ENCODE measurements around the gene CMTM6.

The CMTM6 gene

DNA sequence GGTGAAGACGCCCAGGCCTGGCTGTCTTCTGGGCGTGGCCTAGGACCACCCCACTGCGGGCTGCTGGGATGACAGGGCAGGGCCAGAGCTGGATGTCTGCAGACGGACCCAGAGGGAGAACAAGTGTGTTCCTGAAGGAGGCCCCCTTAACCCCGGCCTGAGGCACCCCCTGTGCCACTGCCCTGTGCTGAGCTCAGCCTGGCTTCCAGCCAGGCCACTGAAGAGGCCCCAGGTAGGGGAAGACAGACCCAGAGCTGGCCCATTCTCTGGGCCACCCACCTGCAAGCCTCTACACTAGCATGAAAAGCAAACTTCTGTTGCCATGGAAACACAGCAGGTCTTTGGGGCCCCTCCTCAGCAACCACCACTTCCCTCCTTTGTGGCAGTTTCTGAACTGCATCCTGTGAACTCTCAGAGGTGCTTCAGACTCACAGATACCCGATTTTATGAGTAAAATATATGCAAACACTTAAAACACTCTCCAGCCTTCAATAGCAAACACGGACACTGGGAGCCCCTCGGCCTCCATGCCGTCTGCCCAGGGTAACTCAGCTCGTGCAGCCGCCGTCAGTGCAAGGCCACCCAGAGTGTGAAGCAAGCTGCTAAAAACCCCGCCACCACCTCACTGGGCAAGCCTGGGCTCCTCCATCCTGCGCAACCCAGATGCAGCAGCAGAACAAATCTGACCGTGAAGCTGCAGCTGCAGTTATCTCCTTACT lies 42.5 kb downstream of the CMTM6 start:
- TF ChIP-seq CTCF (conservative IDR thresholded peaks at IDR 0.05; ENCODE audit: control insufficient read depth, insufficient read depth, low read depth, low read length), result no peak
- no peak for DNase-seq (ENCODE audit: low read depth)
- H3K4me3 ChIP-seq (ENCODE audit: control insufficient read depth, low read depth, low read length), result no peak overlapping the region

- DNase-seq (ENCODE audit: low read depth), result no peak
- no peak for TF ChIP-seq CTCF (conservative IDR thresholded peaks at IDR 0.05; ENCODE audit: control insufficient read depth, insufficient read depth, low read depth, low read length)
- H3K4me3 ChIP-seq (ENCODE audit: control insufficient read depth, low read depth, low read length), result no peak overlapping the region
Observed at GRCh38 chr3:32459450-32459849, 43.2 kb downstream of the CMTM6 start.

DNA sequence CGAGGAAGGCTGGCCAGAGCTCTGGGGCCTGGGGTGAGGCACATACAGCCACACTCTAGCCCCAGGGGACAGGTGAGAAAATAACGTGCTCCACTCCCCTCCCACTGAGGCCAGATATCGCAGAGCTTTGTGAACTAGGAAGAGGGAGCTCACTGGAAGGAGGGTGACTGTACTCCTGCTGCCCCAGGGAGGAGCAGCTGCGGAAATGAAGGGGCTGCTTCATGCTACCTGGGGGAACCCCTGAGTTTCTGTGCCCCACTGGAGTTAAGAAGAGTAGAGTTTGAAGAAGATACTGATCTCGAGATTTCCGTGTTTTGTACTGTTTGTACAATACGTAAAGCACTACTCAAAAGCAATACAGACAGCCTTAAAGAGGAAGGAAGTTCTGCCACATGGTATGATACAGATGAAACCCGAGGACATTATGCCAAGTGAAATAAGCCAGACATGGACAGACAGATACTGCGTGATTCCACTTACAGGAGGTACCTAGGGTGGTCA lies 44.6 kb downstream of the CMTM6 start:
- no peak overlapping the region for H3K4me3 ChIP-seq (ENCODE audit: control insufficient read depth, low read depth, low read length)
- no peak for TF ChIP-seq CTCF (conservative IDR thresholded peaks at IDR 0.05; ENCODE audit: control insufficient read depth, insufficient read depth, low read depth, low read length)
- no peak for DNase-seq (ENCODE audit: low read depth)

- no peak for DNase-seq (ENCODE audit: low read depth)
- no peak for TF ChIP-seq CTCF (conservative IDR thresholded peaks at IDR 0.05; ENCODE audit: control insufficient read depth, insufficient read depth, low read depth, low read length)
- H3K4me3 ChIP-seq (ENCODE audit: control insufficient read depth, low read depth, low read length), result no peak overlapping the region
Observed at GRCh38 chr3:32456429-32457130, 46.1 kb downstream of the CMTM6 start.

- TF ChIP-seq CTCF (conservative IDR thresholded peaks at IDR 0.05; ENCODE audit: control insufficient read depth, insufficient read depth, low read depth, low read length), result no peak
- H3K4me3 ChIP-seq (ENCODE audit: control insufficient read depth, low read depth, low read length), result no peak overlapping the region
- DNase-seq (ENCODE audit: low read depth), result no peak
Observed at GRCh38 chr3:32455609-32456428, 46.8 kb downstream of the CMTM6 start.

- TF ChIP-seq CTCF (conservative IDR thresholded peaks at IDR 0.05; ENCODE audit: control insufficient read depth, insufficient read depth, low read depth, low read length), result no peak
- no peak for DNase-seq (ENCODE audit: low read depth)
- H3K4me3 ChIP-seq (ENCODE audit: control insufficient read depth, low read depth, low read length), result no peak overlapping the region
Observed at GRCh38 chr3:32454731-32455608, 47.7 kb downstream of the CMTM6 start.
